Heart right ventricle (tissue), 16 donors: ENCODE results near the gene EEFSEC. TPM values are rescaled to one million over a fixed set of nuclear protein-coding genes. Genes with fewer than 3 reads are reported as not detected.
A peak's percentile ranks its signal among the peaks of the same experiment; 100 is the strongest.

Experiments
- ATAC-seq, 8 donors: fragments of 200-7000 bp; cut with Tn5 transposase; one replicate each; pipeline ENCODE4 v1.9.1; 2020; ENCODE audit warnings: mild to moderate bottlenecking in 8 of 8, moderate library complexity in 8 of 8, moderate number of reproducible peaks in 1 of 8
- DNase-seq, 2 donors: peaks; one replicate each; pipeline ENCODE4 v3.0.0-alpha.2; 2020
- H3K27ac ChIP-seq, 10 donors: fragments of 200-600 bp; sonication (generic) in 2 of 10; one replicate each; pipeline versions ENCODE4 v1.5.0 to v1.8.0; 2020 to 2022; ENCODE audit warnings: mild to moderate bottlenecking in 3 of 10
- H3K27me3 ChIP-seq, 7 donors: fragments of 200-600 bp; one replicate each; pipeline ENCODE4 v1.8.0; 2021 to 2022; ENCODE audit warnings: mild to moderate bottlenecking in 2 of 7
- H3K36me3 ChIP-seq, 9 donors: fragments of 200-600 bp; sonication (generic) in 1 of 9; one replicate each; pipeline versions ENCODE4 v1.5.0 to v1.8.0; 2020 to 2022; ENCODE audit warnings: mild to moderate bottlenecking in 2 of 9
- H3K4me1 ChIP-seq, 9 donors: fragments of 200-600 bp; sonication (generic) in 1 of 9; one replicate each; pipeline versions ENCODE4 v1.5.0 to v1.8.0; 2020 to 2022; ENCODE audit warnings: mild to moderate bottlenecking in 4 of 9
- H3K4me3 ChIP-seq, 10 donors: fragments of 200-600 bp; sonication (generic) in 2 of 10; one replicate each; pipeline versions ENCODE4 v1.5.0 to v1.8.0; 2020 to 2022; ENCODE audit warnings: mild to moderate bottlenecking in 7 of 10, moderate library complexity in 2 of 10
- H3K9me3 ChIP-seq, 11 donors: fragments of 200-600 bp in 10 of 11; sonication (generic) in 2 of 11; one replicate each; pipeline versions ENCODE4 v1.5.0 to v1.8.0; 2013 to 2022; ENCODE audit warnings: mild to moderate bottlenecking in 2 of 11, control low read depth in 1 of 11, moderate library complexity in 1 of 11
- WGBS, 2 donors: extraction: QIAGEN DNeasy Blood & Tissue Kit; methylation state at CpG; one replicate each; pipeline ENCODE4 v1.1.7; 2013; ENCODE audit warnings: inconsistent platforms in 1 of 2; 5-methylcytosine and 5-hydroxymethylcytosine counted together
- intact Hi-C, 10 donors: fragments of 100-400 bp; cut with DNase I; formaldehyde crosslinking; loops; one replicate each; pipeline versions ENCODE4 v1.11.1 to v1.14.2; 2022
- polyA plus RNA-seq, 2 donors: library from polyadenylated mRNA; stranded (reverse); fragments of 200-250 nt; gene quantifications; one replicate each; pipeline ENCODE4 v1.2.3, GENCODE V29; 2013
- total RNA-seq, 10 donors: library from RNA; stranded (reverse); fragmentation: NEBNext Ultra II Directional in 3 of 10; extraction: Animal tissue kit (Norgen Biotek cat#: 25700) in 3 of 10; gene quantifications; one replicate each; pipeline versions ENCODE4 v1.2.1 to v1.2.4, GENCODE V29; 2021 to 2023
- TF ChIP-seq, protein P1 (sequence below), 9 donors: fragments of 200-600 bp; sonication (generic) in 2 of 9; IDR thresholded peaks; one replicate each; pipeline versions ENCODE4 v1.5.0 to v1.8.0; 2021 to 2022; ENCODE audit warnings: antibody characterized with exemption in 9 of 9, mild to moderate bottlenecking in 5 of 9, moderate library complexity in 1 of 9
- donor health status: Arrhythmogenic right ventricular cardiomyopathy.
- donor health status: ischemic (EF 13 %, LVEDD 7.1; RV severe dilation, severe dysfunction).
- donor health status: healthy with polysubstance abuse.
- donor health status: DM: no; HTN: yes; CAD: no.
- donor health status: DM: no; HTN: no; CAD: no.
- donor health status: ischemic (EF 25% LVEDD 6.9; RV normal size, moderate dysfunction).
- donor health status: ischemic (EF 25% LVEDD 5.7; RV mildly dilated, moderate dysfunction).
- donor health status: healthy.
- donor health status: DM: yes; HTN: yes; CAD: no.
- donor health status: Ischemic cardiomyopathy.
- donor health status: ischemic (EF 35%, LVEDD 5.7; RV mildly dilated, moderate dysfunction).
- donor health status: nonischemic (EF 11% LVEDD 7.7; RV severe dilation, severe dysfunction).
- donor health status: DM: yes; HTN: yes; CAD: no.
- donor health status: PGD.
- donor health status: ischemic (EF 29% LVEDD 5.4; RV normal size, mild dysfunction).
- donor health status: nonischemic (EF 23%, LVEDD 6.1; RV moderate dilation, normal function).

The EEFSEC gene
- total and polyA plus RNA-seq, 12 donors, result 16.5 to 29.5 (median 25.0) TPM

DNA sequence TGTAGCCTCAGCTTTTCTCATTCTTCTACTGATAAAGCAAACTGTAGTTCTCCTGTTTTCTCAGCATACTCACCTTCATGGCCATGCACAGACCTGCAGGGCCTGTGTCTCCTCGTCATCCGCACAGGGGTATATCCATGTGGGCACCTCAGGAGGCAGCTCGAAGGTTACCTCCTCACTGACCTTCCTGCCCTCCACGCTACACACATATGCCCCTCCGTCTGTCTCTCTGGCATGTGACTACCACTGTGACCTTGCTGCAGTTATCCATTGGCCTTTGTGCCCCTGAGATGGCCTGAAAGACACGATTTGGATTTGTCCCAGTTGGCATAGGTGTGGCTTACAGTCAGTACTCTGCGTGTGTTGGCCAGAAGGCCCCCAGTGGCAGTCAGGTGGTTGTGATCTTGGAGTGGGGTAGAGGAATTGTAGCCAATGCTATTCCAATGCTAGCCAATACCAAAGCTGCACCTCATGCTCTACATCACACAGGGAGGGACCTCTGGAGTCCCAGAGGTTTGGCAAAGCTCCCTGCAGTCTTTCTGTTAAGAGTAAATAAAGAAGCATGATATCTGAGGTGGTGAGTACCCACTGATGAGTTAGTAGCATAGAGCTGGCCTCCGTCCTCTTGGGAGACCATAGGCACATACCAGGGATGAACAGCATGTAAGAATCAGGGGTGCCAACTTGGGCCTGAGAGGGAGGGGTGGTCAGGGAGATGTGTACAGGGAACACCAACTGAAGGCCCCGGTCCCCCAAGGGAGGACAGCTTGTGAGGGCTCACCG lies 143.4 kb downstream of the EEFSEC start:
- ATAC-seq, result peak; percentile 83 to 95 (median 91)
- Histone ChIP-seq H3K9me3 (no peaks in the 10 kb centered on the region), H3K36me3 (no peaks in the 10 kb centered on the region), H3K4me1 (peaks cover 3 to 57% (median 33%) of the 10 kb centered on the region in 9 donors), H3K27me3 (no peaks in the 10 kb centered on the region), H3K4me3 (no peak overlapping the region), H3K27ac (peak overlapping the region; percentile 8 to 81 (median 64))
- TF ChIP-seq, protein P1, sequence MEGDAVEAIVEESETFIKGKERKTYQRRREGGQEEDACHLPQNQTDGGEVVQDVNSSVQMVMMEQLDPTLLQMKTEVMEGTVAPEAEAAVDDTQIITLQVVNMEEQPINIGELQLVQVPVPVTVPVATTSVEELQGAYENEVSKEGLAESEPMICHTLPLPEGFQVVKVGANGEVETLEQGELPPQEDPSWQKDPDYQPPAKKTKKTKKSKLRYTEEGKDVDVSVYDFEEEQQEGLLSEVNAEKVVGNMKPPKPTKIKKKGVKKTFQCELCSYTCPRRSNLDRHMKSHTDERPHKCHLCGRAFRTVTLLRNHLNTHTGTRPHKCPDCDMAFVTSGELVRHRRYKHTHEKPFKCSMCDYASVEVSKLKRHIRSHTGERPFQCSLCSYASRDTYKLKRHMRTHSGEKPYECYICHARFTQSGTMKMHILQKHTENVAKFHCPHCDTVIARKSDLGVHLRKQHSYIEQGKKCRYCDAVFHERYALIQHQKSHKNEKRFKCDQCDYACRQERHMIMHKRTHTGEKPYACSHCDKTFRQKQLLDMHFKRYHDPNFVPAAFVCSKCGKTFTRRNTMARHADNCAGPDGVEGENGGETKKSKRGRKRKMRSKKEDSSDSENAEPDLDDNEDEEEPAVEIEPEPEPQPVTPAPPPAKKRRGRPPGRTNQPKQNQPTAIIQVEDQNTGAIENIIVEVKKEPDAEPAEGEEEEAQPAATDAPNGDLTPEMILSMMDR (IDR thresholded peaks at IDR 0.05), result no peak
- peak; percentile 43 to 74 for DNase-seq
- WGBS, 2 donors, result 59 to 67% methylated on average over 10 of the region's 10 CpGs
- intact Hi-C loops, result no loop called here

DNA sequence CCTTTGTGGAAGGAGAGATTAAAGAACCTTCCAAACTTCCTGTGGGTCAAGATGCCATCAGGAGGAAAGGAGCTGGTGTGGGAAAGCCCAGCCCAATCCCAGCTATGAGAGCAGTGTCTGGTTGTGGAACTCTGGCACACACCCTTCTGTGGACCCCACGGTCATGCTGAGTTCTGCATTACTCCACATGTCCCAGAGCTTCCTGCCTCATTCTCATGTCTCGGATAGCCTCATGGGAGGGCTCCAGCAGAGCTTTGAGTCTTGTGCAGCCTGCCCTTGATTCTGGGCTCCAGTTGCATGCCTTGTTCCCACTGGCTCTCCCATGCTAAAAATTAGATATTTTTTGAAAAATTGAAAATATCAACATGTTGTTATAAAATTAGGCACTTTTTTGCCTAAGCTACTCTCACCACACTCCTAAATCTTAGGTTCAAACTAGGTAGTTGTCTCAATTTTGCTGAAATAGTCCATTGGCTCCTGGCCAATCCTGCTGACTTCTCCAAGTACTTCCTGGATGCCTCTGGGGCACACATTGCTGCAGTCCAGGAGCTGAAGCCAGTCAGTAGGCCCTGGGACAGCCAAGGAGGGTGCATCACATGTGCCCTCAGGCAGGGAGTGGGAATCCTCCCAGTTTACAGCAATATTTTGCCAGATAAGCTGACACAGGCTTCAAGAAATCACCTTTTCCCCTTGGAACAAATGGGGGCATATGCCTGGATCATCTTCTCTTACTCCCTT lies 144.3 kb downstream of the EEFSEC start:
- no peaks in the 10 kb centered on the region for H3K36me3 ChIP-seq
- H3K4me1 ChIP-seq, result peaks cover 3 to 57% (median 34%) of the 10 kb centered on the region in 9 donors
- H3K4me3 ChIP-seq, result no peak overlapping the region
- WGBS, 2 donors, result 22 to 33% methylated on average over 2 of the region's 2 CpGs
- peak overlapping the region; percentile 8 to 76 (median 61) for H3K27ac ChIP-seq
- DNase-seq (no peak), ATAC-seq (peak in 6 of 8 donors; percentile 35 to 67 (median 54))
- no peaks in the 10 kb centered on the region for H3K27me3 ChIP-seq
- TF ChIP-seq, protein P1 (IDR thresholded peaks at IDR 0.05), result no peak
- intact Hi-C loops, result no loop called here
- no peaks in the 10 kb centered on the region for H3K9me3 ChIP-seq

DNA sequence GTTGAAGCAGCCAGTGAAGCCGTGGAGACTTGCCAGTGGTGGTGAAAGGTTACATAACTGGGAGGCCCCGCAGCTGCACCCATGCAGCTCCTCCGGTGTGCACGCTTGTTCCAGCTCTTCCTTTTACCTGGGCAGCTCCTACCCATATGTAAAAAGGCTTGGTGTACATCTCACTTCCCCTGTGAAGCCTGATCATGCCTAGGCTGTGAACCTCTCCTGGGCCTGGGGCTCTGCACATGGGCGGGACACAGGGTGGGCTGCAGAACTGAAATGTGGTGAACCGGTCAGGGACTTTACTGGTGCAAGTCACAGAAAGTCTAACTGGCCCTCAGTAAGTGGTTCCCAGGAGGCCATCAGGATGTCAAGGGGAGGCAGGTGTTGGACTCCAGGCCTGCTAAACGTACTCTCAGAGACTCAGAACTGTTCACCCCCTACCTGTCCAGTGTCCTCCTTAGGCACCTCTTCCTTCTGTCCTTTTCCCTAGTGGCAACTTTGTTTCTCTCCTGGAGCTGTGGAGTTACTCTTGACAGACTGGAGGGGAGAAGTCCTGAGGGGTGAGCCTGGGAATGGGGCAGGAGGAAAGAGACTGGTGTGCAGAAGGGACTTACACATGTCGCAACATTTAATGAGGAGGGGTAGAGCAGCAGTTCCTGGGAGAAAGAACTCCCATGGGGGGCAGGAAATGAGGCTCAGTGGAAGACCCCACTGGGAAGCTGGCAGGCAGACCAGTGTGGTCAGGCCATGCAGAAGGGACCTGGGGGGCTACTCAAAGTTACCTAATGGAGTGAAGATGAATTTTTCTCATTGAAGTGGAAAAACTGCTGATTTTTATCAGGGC lies 148.1 kb downstream of the EEFSEC start:
- H3K4me3 ChIP-seq, result no peak overlapping the region
- H3K36me3 ChIP-seq, result no peaks in the 10 kb centered on the region
- TF ChIP-seq, protein P1 (IDR thresholded peaks at IDR 0.05), result no peak
- DNase-seq (no peak), ATAC-seq (no peak)
- intact Hi-C loops, result loop anchor here in 1 of 10 donors (10.0 kb wide), 1 partner anchor 193 kb away; the partner anchor contains the start of gene GATA2
- no peak overlapping the region for H3K27ac ChIP-seq
- H3K27me3 ChIP-seq, result no peaks in the 10 kb centered on the region
- WGBS, 2 donors, result 77 to 89% methylated on average over 8 of the region's 8 CpGs
- H3K4me1 ChIP-seq, result peaks cover 3 to 29% (median 17%) of the 10 kb centered on the region in 9 donors
- no peaks in the 10 kb centered on the region for H3K9me3 ChIP-seq

DNA sequence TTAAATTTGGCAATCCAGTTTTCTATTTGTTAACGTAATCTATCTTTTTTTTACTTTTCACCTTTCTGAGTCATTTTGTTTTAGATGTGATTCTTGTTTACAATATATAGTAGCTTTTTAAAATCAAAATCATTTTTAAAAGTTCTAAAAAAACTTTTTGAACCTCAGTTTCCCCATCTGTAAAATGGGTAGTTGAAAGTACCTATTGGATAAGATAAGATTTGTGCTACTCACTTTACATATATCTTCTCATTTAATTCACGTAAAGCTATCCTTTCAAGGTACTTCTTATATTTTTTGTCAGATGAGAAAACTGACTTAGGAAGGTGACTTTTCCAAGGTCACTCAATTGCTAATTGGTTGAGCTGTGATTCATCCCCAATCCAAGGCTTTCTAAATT lies 153.2 kb downstream of the EEFSEC start:
- peaks cover 0 to 36% (median 20%) of the 10 kb centered on the region in 9 donors for H3K4me1 ChIP-seq
- TF ChIP-seq, protein P1 (IDR thresholded peaks at IDR 0.05), result no peak
- H3K27ac ChIP-seq, result no peak overlapping the region
- H3K27me3 ChIP-seq, result no peaks in the 10 kb centered on the region
- intact Hi-C loops, result loop anchor here in 2 of 10 donors (5.0 to 10.0 kb wide), 2 partner anchors 186 to 188 kb away; partner anchors contain the start of gene GATA2 (in 2 of the 2)
- no peak for ATAC-seq
- H3K9me3 ChIP-seq, result no peaks in the 10 kb centered on the region
- no peak for DNase-seq
- no peaks in the 10 kb centered on the region for H3K36me3 ChIP-seq
- H3K4me3 ChIP-seq, result no peak overlapping the region
- 97 to 100% methylated on average over 2 of the region's 2 CpGs for WGBS, 2 donors
